GM21717 (cell line): ENCODE measurements around the gene UBE2QL1.
"Not testable (repeated sequence)": the region's sequence is repeated elsewhere in the genome, so short reads cannot be mapped to it uniquely, and the experiment has no call there.

Experiments
- ATAC-seq: cut with Tn5 transposase; IDR thresholded peaks from one replicate; pipeline ENCODE4 v1.9.1; 2021; ENCODE audit warnings: mild to moderate bottlenecking, moderate library complexity; ENCODE audit not compliant: unreplicated experiment

The UBE2QL1 gene

DNA sequence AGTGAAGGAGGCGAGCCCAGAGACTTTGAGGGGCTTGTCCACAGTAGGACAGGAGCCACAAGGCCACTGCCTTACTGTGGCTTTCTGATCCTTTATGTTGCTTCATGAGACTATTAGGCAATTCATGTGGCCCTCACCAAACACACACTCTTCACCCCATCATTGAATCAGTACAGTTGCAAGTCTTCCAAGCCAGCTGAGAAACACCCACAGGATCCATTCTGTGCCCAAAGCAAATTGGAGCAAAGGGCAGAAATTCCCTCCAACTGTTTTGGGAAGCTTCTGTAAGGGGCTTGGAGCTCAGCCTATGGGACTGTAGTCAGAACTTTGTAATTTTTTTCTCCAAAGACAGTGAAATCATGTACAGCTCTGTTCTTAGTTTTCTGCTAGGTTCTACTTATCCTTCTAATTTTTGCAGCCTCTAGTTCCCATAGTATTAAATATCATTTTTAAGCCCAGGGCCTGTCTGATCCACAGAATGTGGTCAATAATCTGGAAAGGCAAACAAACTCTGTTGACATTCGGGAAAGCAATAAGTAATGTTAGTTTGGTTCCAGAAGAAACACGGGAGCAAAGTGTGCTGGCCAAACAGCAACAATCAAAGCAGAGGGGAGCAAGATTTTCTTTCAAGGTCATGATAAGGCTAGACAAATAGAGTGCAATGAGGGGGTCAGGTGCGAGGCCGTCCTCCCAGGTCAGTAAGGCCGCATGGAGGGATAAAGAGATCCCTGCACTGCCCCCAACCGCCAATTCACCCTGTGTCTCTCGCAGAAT, 47.0 kb downstream of the UBE2QL1 start:
- no peak for ATAC-seq

- peak; percentile 97 for ATAC-seq
Observed at GRCh38 chr5:6496207-6496584, 47.5 kb downstream of the UBE2QL1 start.

GRCh38 chr5:6496636-6497035, 48.0 kb downstream of the UBE2QL1 start:
- ATAC-seq: peak; percentile 4

DNA sequence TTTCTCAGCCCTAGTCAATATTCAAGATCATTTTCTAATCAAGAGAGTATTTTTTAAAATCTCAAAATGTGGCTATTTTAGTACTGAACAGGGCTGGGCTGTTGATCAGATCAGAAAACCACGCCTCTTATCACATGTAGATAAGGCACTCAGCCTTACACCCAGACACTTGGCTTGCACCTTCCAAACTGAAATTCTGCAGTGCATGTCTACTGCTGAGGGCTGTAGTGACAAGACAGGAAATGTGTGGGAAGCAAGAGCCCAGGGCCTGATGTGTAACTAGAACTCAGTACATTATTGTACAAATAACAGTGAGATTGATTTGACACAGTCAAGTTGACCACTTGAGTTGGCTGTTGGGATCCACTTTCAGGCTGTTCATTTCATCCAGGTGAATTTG, 48.6 kb downstream of the UBE2QL1 start:
- no peak for ATAC-seq

DNA sequence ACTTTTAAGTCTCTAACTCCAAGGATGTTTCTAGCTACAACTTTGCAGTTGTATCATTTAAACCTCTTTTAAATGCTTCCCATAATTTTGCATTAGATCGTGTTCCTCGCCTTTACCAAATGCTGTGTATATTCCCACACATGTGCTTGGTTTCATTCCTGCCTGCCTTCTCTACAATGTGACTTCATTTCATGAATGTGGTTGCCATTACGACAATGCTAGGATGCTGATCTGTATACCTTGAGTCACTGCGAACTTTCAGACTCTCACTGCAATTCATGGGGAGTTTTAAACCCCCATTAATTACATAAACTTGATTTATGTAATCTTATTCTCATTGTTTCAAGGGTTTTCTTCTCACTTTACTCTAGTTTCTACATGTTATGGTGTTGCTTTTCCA, 50.3 kb downstream of the UBE2QL1 start:
- ATAC-seq: no peak

DNA sequence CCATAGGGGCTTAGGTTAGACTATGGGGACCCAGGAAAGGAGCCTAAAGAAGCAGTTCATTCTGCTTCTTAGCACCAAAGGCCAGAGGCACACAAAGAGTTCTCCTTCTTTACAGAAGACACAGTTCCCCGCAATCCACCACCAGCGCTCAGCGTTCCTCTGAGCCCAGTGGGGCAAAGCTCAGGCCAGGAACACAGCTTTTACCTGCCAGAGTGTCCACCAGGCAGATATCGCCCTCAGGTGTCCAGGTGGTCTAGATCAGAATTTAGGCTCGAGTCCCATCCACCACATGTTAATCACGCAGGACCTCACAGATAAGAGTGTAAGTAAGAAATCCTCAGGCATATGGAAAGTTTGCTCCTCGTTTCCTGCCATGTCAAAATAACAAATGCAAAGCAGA, 53.0 kb downstream of the UBE2QL1 start:
- no peak for ATAC-seq

DNA sequence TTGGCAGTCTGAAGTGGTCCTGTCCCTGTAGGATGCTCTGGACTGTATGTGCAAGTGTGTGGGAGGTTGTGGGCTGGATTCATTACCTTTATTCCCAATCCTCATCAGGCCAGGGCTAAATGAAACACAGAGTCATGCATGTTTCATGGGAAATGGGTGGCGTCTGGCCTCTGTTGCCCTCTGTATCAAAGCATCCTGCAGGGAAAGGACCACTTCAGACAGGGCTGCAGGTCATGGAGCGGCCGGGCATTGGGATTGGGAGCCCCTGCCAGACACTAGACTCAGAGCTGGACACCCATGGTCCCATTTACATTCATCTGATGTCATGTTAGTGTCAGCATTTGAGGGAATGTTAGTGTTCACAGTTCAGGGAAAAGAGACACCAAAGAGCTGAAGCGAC, 53.8 kb downstream of the UBE2QL1 start:
- no peak for ATAC-seq

DNA sequence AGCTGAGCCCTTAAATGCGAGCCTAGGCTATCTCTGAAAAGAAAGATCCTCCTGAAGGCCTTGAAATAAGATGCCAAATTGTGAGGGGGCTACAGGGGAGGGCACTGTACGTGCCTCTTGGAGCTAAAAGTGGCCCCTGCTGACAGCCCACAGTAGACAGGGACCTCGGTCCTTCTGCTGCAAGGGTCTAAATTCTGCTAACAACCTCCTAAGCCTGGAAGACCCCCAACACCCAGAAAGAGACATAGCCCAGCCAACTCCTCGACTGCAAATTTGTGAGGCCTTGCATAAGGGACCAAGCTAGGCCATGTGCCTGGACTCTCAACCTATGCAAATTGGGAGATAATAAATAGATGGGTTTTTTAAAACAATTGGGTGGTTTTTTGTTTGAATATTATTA, 54.7 kb downstream of the UBE2QL1 start:
- ATAC-seq: no peak

GRCh38 chr5:6504677-6505415, 56.2 kb downstream of the UBE2QL1 start:
- no peak for ATAC-seq

- no peak for ATAC-seq
Observed at GRCh38 chr5:6505416-6505755, 56.7 kb downstream of the UBE2QL1 start.

GRCh38 chr5:6505783-6506557, 57.3 kb downstream of the UBE2QL1 start:
- ATAC-seq: no peak

GRCh38 chr5:6506611-6507010, 58.0 kb downstream of the UBE2QL1 start:
- ATAC-seq: no peak

GRCh38 chr5:6508931-6509330, 60.3 kb downstream of the UBE2QL1 start:
- no peak for ATAC-seq

- ATAC-seq: no peak
Observed at GRCh38 chr5:6510132-6510531, 61.5 kb downstream of the UBE2QL1 start.

GRCh38 chr5:6510973-6511372, 62.3 kb downstream of the UBE2QL1 start:
- ATAC-seq: no peak

DNA sequence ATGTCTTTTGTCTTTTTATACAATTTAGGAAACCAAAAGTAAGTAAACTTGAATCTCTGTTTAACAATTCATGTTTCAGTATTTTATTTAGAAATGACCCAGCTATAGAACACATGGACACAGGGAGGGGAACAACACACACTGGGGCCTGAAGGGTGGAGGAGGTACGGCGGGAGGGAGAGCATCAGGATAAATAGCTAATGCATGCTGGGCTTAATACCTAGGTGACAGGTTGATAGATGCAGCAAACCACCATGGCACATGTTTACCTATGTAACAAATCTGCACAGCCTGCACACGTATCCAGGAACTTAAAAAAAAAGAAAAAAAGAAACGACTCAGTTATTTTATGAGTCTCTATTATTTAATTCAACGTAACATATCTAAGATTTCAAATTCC, 67.2 kb downstream of the UBE2QL1 start:
- not testable (repeated sequence) for ATAC-seq

GRCh38 chr5:6516823-6517222, 68.2 kb downstream of the UBE2QL1 start:
- ATAC-seq: no peak

- no peak for ATAC-seq
Observed at GRCh38 chr5:6517510-6517909, 68.9 kb downstream of the UBE2QL1 start.

GRCh38 chr5:6518298-6519057, 69.8 kb downstream of the UBE2QL1 start:
- no peak for ATAC-seq

GRCh38 chr5:6520201-6520600, 71.5 kb downstream of the UBE2QL1 start:
- ATAC-seq: no peak

- no peak for ATAC-seq
Observed at GRCh38 chr5:6522331-6522730, 73.7 kb downstream of the UBE2QL1 start.
